Tibial artery (tissue), 4 donors: ENCODE measurements around the gene PKDREJ.

Experiments
- DNase-seq, 2 donors: peaks; one replicate each; pipeline ENCODE4 v3.0.0-alpha.2; 2019
- H3K27ac ChIP-seq, 2 donors: fragments of 200-600 bp; sonication (generic) in 1 of 2; 1 replicate in 1 of 2; 2 replicates in 1 of 2; pipeline ENCODE4 v1.5.1; 2018 to 2019; ENCODE audit warnings: mild to moderate bottlenecking in 1 of 2
- H3K27me3 ChIP-seq, 2 donors: fragments of 200-600 bp; sonication (generic) in 1 of 2; one replicate each; pipeline versions ENCODE4 v1.5.1 to v1.6.0; 2016 to 2019
- H3K36me3 ChIP-seq, 3 donors: fragments of 200-600 bp; sonication (generic) in 2 of 3; one replicate each; pipeline ENCODE4 v1.5.1; 2016 to 2019; ENCODE audit warnings: mild to moderate bottlenecking in 2 of 3
- H3K4me1 ChIP-seq, 4 donors: fragments of 200-600 bp; sonication (generic) in 2 of 4; 1 replicate in 3 of 4; 2 replicates in 1 of 4; pipeline ENCODE4 v1.5.1; 2016 to 2019
- H3K4me3 ChIP-seq, 2 donors: fragments of 200-600 bp; sonication (generic) in 1 of 2; 1 replicate in 1 of 2; 2 replicates in 1 of 2; pipeline ENCODE4 v1.5.1; 2018 to 2019; ENCODE audit warnings: mild to moderate bottlenecking in 2 of 2
- H3K9me3 ChIP-seq, 3 donors: fragments of 200-600 bp; sonication (generic) in 1 of 3; one replicate each; pipeline ENCODE4 v1.5.1; 2016 to 2019
- CTCF ChIP-seq, 2 experiments: fragments of 200-600 bp in 1 of 2; fragments of 450-650 bp in 1 of 2; IDR thresholded peaks; one replicate each; pipeline ENCODE4 v1.5.1; 2017 to 2019; ENCODE audit warnings: antibody characterized with exemption in 2 of 2, mild to moderate bottlenecking in 1 of 2, moderate library complexity in 1 of 2
- intact Hi-C: fragments of 100-400 bp; cut with DNase I; formaldehyde crosslinking; loops from one replicate; pipeline ENCODE4 v1.15.0; 2023; ENCODE audit warnings: low total_unique reads

Gene PKDREJ

GRCh38 chr22:46300491-46300890, 37.3 kb upstream of the PKDREJ start:
- no peaks in the 10 kb centered on the region for H3K9me3 ChIP-seq
- no peaks in the 10 kb centered on the region for H3K27me3 ChIP-seq
- no peak overlapping the region for H3K27ac ChIP-seq
- no peak for DNase-seq
- no peak overlapping the region for H3K4me3 ChIP-seq
- TF ChIP-seq CTCF (IDR thresholded peaks at IDR 0.05): no peak
- peaks cover 0 to 18% (median 14%) of the 10 kb centered on the region in 4 donors for H3K4me1 ChIP-seq
- intact Hi-C loops: no loop called here
- H3K36me3 ChIP-seq: no peaks in the 10 kb centered on the region

- no peak for TF ChIP-seq CTCF (IDR thresholded peaks at IDR 0.05)
- H3K27me3 ChIP-seq: no peaks in the 10 kb centered on the region
- no peak for DNase-seq
- H3K4me3 ChIP-seq: no peak overlapping the region
- peaks cover 0 to 2% (median 0%) of the 10 kb centered on the region in 3 donors for H3K36me3 ChIP-seq
- no peak overlapping the region for H3K27ac ChIP-seq
- H3K9me3 ChIP-seq: no peaks in the 10 kb centered on the region
- intact Hi-C loops: no loop called here
- H3K4me1 ChIP-seq: peaks cover 0 to 18% (median 14%) of the 10 kb centered on the region in 4 donors
Observed at GRCh38 chr22:46299101-46299500, 36.0 kb upstream of the PKDREJ start.

- H3K27ac ChIP-seq: peak overlapping the region in 1 of 2 donors; percentile 88
- no peaks in the 10 kb centered on the region for H3K9me3 ChIP-seq
- no peak for DNase-seq
- TF ChIP-seq CTCF (IDR thresholded peaks at IDR 0.05): no peak
- H3K4me3 ChIP-seq: peak overlapping the region; percentile 51 to 61
- H3K27me3 ChIP-seq: no peaks in the 10 kb centered on the region
- H3K4me1 ChIP-seq: peaks cover 0 to 18% (median 14%) of the 10 kb centered on the region in 4 donors
- H3K36me3 ChIP-seq: peaks cover 9 to 20% (median 14%) of the 10 kb centered on the region in 3 donors
- intact Hi-C loops: no loop called here
Observed at GRCh38 chr22:46297151-46297812, 34.1 kb upstream of the PKDREJ start.

GRCh38 chr22:46296257-46297150, 33.4 kb upstream of the PKDREJ start, which contains the start of gene GTSE1:
TSS of gene GTSE1 (plus strand) at chr22:46296870. CDS start at chr22:46297401, 531 bp downstream.
- Histone ChIP-seq H3K27me3 (no peaks in the 10 kb centered on the region), H3K9me3 (peaks cover 0 to 7% (median 0%) of the 10 kb centered on the region in 3 donors), H3K36me3 (peaks cover 16 to 28% (median 22%) of the 10 kb centered on the region in 3 donors), H3K4me1 (peaks cover 0 to 18% (median 14%) of the 10 kb centered on the region in 4 donors), H3K4me3 (peak within 1 kb of the TSS; percentile 51 to 61), H3K27ac (peak within 1 kb of the TSS; percentile 88 to 91)
- DNase-seq: peak; percentile 98
- intact Hi-C loops: no loop called here
- TF ChIP-seq CTCF (IDR thresholded peaks at IDR 0.05): peak in 1 of 2 experiments; percentile 5

GRCh38 chr22:46295277-46295971, 32.3 kb upstream of the PKDREJ start:
- no peak for DNase-seq

More at GRCh38 chr22:46295277-46295971, 32.3 kb upstream of the PKDREJ start:
- Histone ChIP-seq H3K9me3 (peaks cover 0 to 7% (median 0%) of the 10 kb centered on the region in 3 donors), H3K4me3 (peak overlapping the region in 1 of 2 donors; percentile 61), H3K36me3 (peaks cover 25 to 39% (median 30%) of the 10 kb centered on the region in 3 donors), H3K4me1 (peaks cover 0 to 18% (median 14%) of the 10 kb centered on the region in 4 donors), H3K27ac (peak overlapping the region; percentile 88 to 91), H3K27me3 (no peaks in the 10 kb centered on the region)
- TF ChIP-seq CTCF (IDR thresholded peaks at IDR 0.05): no peak
- intact Hi-C loops: no loop called here
